NCI-H2227 treated with DMSO at 0.1 percent for 48 hours (cell line): ENCODE results near the gene TARP.
"Not testable (repeated sequence)": the region's sequence is repeated elsewhere in the genome, so short reads cannot be mapped to it uniquely, and the experiment has no call there.

Source experiments
- DNase-seq: peaks from one replicate; lab custom pipeline; 2025; lab: John Stamatoyannopoulos, UW

The TARP gene

DNA sequence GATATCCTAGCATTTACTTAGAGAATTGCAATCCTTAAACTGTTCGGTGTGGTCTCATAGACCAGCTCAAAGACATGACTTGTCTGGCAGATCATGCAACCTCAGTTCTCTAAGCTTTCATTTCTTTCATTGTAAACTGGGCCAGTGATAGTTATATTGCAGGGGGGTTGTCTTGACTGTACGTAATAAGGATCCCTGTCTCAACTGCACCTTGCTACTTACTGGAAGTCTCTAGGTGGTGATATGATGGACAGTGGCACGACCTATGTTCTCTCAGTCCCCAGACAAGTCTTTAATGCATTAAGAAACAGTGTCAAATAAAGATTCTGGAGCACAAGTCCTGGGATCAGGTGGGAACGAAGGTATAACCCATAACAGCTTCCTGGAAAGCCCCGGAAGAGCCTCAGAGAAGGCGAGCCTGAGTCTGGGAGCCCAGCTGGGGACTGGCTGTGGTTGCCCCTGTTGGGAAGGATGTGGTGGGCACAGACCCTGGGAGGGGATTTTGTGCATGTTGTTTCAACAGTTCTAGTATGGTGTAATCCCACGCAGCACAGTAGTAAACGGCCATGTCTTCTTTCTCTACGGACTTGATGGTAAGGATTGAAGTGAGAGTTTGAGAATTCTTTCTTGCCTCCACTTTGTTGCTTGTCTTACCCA is 26.0 kb upstream of the TARP start:
- no peak for DNase-seq

DNA sequence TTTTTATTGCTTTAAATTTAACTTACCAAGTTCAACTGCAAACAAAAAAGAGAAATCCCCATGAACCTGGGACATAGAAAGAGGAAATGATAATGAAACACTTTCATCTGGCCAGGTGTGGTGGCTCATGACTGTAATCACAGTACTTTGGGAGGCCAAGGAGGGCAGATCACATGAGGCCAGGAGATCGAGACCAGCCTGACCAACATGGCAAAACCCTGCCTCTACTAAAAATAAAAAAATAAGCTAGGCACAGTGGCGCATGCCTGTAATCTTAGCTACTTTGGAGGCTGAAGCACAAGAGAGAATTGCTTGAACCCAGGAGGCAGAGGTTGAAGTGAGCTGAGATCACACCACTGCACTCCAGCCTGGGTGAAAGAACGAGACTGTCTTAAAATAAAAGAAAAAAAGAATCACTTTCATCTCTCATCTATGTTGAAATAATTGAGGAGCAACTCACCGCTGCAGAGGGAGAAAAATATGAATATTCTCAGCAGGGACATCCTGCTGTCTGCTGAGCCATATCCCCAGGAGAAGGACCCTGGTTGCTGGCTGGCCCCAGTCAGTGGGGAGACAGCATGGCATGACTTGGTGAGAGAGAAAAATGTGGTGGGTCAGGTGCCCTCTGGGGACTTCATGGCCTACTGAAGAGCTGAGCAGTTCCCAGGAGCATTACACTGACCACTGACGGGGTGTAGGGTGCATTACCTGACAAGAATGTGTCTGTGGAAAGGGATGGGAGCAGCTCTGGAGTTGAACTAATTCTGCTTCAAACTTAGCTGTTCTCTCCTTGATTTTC is 22.8 kb upstream of the TARP start:
- no peak for DNase-seq

DNA sequence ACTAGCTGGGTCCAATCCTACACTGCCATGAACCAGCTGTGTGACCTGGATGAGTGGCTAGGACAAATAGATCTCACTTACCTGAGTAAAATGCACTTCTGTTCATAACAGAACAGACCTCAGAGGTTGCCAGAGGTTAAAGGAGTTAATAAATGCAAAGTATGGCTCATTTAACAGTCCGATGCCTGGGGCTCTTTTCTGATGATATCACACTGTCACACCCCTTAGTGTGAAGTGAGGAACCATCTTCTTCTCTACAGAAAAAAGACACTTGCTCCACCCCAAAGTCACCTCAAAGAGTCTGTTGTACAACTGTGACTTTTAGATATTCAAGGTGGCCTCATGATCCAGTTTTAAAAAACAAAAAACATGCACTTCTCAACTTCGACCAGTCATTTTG is 21.5 kb upstream of the TARP start:
- no peak for DNase-seq

DNA sequence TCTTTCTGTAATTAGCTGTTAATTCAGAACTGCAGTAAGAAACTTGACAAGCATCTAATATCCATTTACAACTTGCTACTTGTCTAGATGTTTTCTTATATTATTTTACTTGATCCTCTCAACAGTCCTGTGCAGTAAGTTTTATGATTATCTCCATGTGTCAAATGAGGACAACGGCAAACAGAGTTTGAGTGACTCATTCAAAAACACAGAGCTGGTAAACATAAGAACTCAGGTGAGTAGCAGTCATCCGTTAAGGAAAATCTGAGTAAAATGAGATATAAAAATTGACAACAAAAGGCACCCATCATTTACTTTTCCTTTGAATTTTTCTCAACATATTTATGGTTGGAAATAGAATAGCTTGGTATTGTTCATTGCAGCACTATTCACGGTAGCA is 19.0 kb upstream of the TARP start:
- no peak for DNase-seq

DNA sequence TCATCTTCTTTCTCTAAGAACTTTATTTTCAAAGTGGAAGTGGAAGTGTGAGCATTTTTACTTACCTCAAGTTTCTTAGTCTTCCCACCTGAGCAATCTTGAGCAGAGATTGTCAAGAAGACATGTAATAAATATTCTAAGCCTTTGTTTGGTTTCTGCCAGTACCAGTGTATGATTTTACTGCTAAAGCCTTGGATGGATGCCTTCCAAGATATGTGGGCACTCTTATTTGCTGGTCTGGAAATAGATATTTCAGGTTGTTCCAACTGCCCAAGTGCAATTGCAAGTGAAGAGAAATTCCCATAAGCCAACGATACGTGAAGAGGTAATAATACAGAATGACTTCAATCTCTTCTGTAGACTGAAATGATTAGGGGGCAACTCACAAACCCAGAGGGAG is 18.2 kb upstream of the TARP start:
- DNase-seq, result no peak

DNA sequence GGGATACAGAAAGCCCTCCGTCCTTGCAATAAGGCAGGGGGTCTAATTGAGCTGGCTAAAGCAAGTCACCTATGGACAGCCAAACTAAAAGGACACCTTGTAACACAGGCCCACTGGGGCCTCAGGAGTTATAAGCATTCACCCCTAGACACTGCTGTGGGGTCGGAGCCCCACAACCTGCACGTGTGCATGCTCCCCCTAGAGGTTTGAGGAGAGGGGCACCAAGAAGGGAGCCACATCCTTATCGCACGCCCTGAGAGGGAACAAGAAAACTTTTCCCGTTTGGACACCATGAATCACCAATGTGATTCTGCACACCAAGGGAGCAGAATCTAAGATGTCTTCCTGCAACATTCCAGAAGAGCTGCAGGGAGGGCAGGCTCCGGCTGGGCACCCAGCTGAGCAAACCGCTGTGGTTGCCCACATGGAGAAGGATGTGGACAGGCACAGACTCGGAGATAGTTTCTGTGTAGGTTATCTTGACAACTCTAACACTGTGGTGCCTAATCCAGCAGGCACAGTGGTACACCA is 17.7 kb upstream of the TARP start:
- DNase-seq, result no peak

DNA sequence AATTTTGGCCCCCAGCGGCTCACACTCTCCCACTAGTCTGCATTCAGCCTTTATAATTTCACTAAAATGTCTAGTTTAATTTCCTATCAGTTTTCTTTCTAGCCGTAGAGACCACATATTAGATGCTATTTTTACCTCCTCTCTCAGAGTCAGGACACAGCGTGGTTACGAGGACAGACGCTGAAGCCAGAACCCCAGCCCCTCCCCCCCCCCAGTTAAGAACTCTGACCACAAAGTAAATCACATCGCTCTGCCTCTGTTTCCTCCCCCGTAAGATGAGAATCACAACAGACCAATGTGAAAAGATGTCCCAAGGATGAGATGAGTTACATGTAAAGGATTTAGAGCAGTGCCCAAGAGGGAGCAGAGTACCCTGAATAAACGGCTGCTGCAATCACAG is 11.1 kb upstream of the TARP start:
- no peak for DNase-seq

DNA sequence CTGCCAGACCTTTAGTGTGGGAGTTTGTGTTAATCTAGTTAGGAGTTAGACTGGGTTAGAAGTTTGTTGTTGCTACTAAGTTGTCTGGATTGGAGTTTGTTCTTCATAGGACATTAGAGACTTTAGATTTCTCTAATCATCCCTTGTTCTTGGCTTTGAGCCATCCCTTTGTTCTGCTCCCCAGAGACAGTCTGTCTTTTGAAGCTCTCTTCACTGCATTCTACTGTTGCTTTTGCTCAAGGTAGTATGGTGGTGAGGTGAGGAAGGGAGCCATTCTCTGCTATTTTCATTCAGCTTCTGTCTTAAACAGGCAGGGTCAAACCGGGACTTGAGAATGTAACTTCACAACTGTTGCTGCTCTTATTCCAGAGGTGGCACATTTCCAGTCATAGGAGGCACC is 10.4 kb upstream of the TARP start:
- no peak for DNase-seq

DNA sequence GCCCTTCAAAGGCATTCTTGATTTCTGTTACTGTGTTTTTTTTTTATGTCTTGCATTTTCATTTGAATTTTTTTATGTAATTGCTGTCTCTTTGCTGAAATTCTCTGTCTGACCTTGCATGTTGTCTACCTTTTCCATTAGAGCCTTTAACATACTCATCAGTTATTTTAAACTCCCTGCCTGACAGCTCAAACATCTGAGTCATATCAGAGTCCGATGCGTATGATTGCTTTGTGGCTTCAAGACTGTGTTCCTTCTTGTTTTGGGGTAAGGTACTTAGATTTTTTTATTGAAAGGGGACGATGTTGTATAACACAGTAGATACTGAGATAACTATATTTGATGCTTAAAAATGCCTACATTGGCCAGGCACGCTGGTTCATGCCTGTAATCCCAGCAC is 9.7 kb upstream of the TARP start:
- DNase-seq, result no peak

DNA sequence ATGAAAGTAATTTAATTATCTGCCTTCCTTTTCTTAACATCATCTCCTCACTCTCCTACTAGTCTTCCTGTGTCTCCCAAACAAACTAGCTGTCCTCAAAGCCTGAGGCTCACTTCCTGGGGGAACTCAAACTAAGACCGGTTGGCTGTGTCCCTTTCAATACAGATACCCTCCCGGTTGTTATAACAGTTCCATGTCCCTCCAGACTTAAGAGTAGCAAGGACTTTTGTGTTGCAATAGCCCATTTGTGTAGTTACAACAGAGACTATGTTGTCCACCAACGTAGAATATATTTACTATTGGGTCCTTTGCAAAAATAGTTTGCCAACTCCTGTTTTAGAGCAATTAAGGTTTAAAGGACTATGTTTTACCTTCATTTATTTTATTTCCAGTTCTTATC is 8.6 kb upstream of the TARP start:
- no peak for DNase-seq

DNA sequence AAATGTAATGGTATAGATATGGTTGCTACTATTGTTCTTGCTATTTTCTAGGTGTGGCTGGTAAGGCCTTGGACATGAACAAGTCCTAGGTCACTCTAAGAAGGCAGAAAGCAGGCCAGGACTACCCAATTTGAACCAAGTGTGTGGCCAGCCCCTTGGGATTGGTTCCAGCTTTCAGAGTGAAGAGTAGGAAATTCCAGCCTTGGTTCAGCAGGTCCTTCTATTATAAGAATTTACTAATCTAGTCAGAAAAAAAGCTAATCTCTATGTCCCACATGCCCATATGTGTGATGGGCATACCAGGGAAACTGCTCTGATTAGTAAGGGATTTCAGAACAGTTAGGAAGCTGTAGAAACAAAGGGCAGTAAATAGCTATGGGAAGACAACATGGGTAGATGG is 7.8 kb upstream of the TARP start:
- DNase-seq, result no peak

DNA sequence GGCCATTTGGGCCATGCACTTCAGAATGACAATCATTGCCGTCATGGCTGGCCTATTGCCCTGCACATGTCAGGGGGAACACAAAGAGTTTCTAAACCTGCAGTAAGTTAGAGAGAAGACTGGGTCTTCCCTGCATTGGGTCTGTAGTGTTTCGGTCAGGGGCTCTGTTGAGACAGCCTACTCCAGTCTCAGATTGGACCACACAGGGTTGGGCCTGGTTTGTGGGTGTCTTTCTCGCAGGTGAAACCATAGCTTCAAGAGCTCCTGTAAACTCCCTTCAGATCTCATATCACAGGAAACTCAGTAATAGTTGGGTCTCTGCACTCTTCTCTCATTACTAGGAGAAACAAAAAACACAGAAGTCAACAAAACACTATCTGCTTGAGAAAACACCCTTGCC is 7.3 kb upstream of the TARP start:
- no peak for DNase-seq

DNA sequence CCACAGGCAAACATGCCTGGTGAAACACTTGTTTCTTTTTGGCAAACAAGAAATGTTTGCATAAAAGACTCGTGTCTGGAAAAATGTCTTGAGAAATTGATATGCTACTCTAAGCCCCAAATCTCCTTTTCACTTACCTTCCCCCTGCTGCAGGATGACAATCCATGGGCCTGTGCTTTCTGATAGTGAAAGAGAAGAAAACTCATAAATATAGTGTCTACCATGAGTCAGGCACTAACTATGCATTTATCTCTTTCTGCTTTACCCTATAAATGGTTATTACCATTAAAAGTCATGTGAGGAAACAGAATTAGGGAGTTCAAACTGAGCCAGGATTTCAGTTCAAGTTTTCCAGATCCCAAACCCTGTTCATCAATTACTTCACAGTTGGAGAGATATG is 6.6 kb upstream of the TARP start:
- no peak for DNase-seq

DNA sequence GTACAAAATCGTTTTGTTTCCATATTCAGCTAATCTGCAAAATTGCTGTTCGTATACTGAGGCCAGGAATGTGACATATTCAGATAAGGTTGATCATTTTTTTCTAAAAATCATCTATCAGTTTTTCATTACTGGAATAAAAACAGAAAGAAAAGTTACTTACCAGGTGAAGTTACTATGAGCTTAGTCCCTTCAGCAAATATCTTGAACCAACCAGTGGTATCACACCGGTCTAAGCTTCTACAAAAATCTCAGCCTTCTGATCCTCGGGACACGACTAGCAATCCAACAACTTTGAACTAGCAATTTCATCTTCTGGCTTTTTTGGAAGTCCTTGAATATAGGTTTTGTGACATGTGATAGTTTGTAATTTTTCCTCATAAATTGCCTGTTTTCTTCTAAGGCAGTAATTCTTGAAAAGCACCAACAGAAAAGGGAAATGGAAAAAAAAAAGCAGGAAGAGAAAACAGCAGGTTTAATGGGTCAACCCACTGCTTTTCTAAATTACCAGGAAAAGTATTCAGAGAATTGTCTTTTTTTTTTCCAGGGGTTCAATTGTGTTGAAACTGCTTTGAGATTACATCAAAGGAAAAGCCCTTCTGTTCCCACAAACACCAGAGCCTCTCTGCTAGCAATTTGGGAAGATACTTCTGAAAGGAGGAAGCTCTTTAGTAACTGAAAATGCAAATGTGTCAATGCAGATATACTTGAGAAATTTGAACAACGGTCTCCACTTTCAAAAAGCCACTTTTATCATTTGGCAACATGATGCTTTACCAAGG is 2.9 kb upstream of the TARP start:
- DNase-seq, result no peak

DNA sequence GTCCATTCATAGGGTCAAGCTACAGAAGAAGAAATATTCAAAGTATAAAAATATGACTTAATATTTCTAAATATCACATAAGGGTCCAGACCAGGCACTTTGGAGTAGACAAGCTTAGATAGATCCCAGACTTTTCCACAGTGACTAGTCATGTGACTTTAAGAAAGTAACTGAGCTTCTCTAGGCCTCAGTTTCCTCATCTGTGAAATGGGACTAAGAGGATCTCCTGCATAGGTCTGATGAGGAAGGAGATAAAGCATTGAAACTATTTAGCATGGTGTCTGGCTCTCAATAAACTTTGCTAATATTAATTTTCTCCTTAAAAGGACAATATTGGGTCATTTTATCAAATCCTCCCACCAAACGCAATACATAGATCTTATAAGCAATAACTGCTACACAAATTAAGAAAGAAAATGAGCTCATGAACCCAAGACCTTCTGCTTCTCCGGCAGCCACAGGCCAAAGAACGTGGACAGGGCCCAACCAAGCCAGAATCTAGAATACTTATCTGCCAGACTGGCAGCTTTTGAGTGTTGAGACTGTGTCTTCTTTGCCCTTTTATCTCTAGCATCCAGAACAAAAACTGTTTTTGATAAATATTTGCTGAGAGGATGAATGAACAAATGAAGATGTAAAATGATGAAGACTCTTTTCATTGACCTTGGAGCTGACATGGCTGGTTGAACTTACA is 1.6 kb upstream of the TARP start:
- DNase-seq, result no peak

DNA sequence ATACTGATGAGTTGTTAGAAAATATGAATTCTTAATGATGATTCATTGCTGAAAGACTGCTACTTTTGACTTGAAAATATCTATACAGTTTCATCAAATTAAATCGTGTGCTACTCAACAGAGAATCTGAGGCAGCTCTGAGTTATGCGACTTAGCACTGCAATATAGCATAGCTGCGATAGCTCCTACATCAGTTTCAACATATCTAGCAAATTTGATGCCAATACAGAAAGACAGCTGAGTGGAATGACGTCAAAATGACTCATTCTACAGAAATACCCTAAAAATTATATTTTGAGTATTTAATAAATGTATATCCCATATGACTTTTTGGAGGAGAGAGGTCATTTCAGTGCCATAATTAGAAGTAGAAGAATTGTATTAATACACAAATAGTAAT is 1.1 kb upstream of the TARP start:
- no peak for DNase-seq

DNA sequence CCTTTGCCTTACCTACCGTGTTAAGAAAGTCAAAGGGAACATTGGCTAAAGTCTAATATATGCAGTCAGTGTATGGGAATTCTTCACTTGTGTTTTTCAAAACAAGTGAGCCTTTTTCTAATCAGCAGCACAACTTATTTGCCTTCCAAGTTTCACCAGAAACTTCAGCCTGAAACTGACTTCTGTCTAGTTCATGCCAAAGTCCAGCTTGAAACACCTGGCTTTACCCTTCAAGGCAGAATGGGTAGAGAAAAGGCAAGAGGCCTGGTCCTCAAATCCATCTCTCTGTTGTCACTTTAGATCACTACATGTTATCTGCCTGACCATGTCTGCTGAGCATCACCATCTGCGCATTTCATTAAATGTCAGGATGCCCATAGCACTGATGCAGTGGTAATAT is 3.0 kb downstream of the TARP start:
- DNase-seq, result not testable (repeated sequence)

DNA sequence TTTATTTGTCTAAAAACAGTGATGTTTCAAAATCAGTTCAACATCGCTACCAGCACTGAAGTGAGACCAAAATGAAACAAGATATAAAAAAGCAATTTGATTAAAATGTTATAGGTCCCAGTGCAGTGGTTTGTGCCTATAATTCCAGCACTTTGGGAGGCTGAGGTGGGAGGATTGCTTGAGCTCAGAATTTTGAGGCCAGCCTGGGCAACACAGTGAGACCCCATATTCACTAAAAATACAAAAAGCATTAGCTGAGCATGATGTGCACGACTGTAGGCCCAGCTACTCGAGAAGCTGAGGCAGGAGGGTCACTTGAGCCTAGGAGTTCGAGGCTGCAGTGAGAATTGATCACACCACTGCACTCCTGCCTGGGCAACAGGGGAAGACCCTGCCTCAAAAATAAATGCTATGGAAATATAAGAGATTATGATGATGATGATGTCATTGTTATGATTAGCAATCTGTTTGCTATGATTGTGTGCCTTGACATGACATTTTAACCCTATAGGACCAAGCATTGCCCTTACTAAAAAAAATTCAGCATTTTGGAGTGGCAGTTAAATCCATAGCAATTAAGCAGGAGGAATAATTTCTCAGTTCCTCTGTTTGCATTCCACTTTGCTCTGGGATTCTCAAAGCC is 3.6 kb downstream of the TARP start:
- DNase-seq, result not testable (repeated sequence)

DNA sequence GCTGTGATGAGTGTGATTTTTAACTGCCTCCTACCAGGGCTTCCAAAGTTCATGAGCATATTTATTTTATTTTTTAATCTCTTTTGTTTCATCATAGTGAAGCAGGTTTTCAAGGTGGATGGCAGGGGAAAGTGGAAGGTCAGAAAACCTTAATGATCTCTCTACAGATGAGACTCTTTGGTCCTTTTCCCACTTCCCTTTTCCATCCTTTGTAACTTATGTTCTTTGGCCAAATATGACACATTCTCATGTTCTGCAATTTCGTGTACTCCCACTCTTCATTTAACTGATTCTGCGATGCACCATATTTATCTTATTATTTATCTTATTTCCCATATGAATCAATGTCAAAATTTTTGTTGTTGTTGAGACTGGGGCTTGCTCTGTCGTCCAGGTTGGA is 7.5 kb downstream of the TARP start:
- not testable (repeated sequence) for DNase-seq

DNA sequence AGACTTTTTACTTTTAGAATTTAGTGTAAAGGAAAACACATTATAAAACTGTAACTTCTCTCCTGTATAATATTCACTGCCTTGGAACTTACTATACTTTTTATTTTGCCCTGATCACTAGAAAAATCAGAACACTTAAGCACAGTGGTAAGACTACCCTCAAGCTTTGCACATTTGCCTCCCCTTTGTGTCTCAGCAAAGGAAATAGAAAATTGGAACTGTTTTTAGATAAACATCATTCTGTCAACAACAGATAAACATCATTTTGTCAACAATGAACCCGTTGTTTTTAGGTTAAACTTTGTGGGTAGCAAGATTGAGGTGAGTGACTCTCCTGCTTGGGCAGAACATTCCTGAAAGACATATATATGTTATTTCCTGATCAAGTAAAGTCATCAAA is 8.8 kb downstream of the TARP start:
- DNase-seq, result not testable (repeated sequence)

DNA sequence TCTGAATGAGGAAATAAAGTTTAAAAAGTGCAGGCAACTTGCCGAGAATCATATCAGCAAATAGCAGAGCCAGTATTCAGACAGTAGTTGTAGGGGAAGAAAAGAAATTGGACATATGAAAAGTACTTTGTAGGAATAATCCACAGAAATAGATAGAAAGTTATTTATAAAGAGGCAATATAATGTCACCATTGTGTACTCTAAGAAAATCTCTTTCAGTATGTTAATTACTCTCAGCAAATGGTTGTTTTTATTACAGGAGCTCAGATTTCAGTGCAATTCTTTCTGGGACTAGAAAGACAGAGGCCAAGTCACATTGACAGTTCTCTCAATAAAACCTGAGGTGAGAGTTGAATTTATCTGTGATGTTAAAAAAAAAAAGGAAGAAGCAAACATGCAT is 10.2 kb downstream of the TARP start:
- DNase-seq, result not testable (repeated sequence)

DNA sequence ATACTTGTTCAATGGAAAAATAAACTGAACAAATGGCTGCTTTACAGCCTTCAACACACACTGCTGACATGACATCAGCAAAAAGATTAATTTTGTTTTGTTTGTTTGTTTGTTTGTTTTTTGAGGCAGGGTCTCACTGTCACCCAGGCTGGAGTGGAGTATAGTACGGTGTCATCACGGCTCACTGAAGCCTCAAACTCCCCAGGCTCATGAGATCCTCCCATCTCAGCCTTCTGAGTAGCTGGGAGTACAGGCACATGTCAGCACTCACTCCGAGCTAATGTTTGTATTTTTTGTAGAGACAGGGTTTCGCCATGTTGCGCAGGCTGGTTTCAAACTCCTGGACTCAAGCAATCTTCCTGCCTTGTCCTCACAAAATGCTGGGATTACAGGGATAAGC is 10.9 kb downstream of the TARP start:
- DNase-seq, result no peak
